GM23338 (cell line): ENCODE data around the gene SNX9. TPM values are rescaled to one million over a fixed set of nuclear protein-coding genes. Genes with fewer than 3 reads are reported as not detected.

Experiments used
- ATAC-seq: fragments of 200-7000 bp; cut with Tn5 transposase; 3 replicates; pipeline ENCODE4 v1.9.1; 2020
- DNase-seq: peaks from one replicate; pipeline ENCODE4 v3.0.0-alpha.2; 2015; ENCODE audit warnings: low spot score
- H2AFZ ChIP-seq: fragments of 200-600 bp; sonication (generic); 2 replicates; pipeline ENCODE4 v1.8.0; 2016; ENCODE audit warnings: antibody characterized with exemption, mild to moderate bottlenecking, moderate library complexity
- H3F3A ChIP-seq: fragments of 200-600 bp; sonication (generic); replicated peaks from 2 replicates; pipeline ENCODE4 v1.8.0; 2017; ENCODE audit warnings: antibody characterized with exemption, mixed run types, low read depth
- H3K27ac ChIP-seq: fragments of 200-600 bp; sonication (generic); 2 replicates; pipeline ENCODE4 v1.6.1; 2016; ENCODE audit warnings: low read depth
- H3K27me3 ChIP-seq: fragments of 200-600 bp; sonication (generic); 2 replicates; pipeline ENCODE4 v1.8.0; 2016; ENCODE audit warnings: mild to moderate bottlenecking, mixed run types, moderate library complexity; ENCODE audit not compliant: insufficient read depth
- H3K36me3 ChIP-seq: fragments of 200-600 bp; sonication (generic); 2 replicates; pipeline ENCODE4 v1.8.0; 2016; ENCODE audit warnings: mild to moderate bottlenecking; ENCODE audit not compliant: insufficient read depth
- H3K4me1 ChIP-seq: fragments of 200-600 bp; sonication (generic); 2 replicates; pipeline ENCODE4 v1.8.0; 2016; ENCODE audit warnings: mild to moderate bottlenecking, moderate library complexity; ENCODE audit not compliant: insufficient read depth
- H3K4me2 ChIP-seq: fragments of 200-600 bp; sonication (generic); 2 replicates; pipeline ENCODE4 v1.7.1; 2017; ENCODE audit warnings: mixed run types
- H3K4me3 ChIP-seq: fragments of 200-600 bp; sonication (generic); 2 replicates; pipeline ENCODE4 v1.6.1; 2016; ENCODE audit warnings: mixed run types
- H3K79me2 ChIP-seq: fragments of 200-600 bp; sonication (generic); replicated peaks from 2 replicates; pipeline ENCODE4 v1.8.0; 2017; ENCODE audit warnings: mild to moderate bottlenecking; ENCODE audit not compliant: insufficient read depth
- H3K9me2 ChIP-seq: fragments of 200-600 bp; sonication (generic); 2 replicates; pipeline ENCODE4 v1.8.0; 2017; ENCODE audit not compliant: insufficient read depth
- H4K20me1 ChIP-seq: fragments of 200-600 bp; sonication (generic); replicated peaks from 2 replicates; pipeline ENCODE4 v1.8.0; 2017; ENCODE audit warnings: mild to moderate bottlenecking; ENCODE audit not compliant: insufficient read depth
- H3K27ac Mint-ChIP-seq: 2 replicates; pipeline ENCODE4 v1.8.0; 2020; ENCODE audit warnings: inconsistent platforms, mild to moderate bottlenecking, moderate library complexity, mixed read lengths
- H3K27me3 Mint-ChIP-seq: 3 replicates; pipeline ENCODE4 v1.8.0; 2022; ENCODE audit warnings: low read depth, mild to moderate bottlenecking, moderate library complexity, mixed read lengths, inconsistent platforms; ENCODE audit not compliant: insufficient read depth, poor library complexity
- H3K36me3 Mint-ChIP-seq: 3 replicates; pipeline ENCODE4 v1.8.0; 2021; ENCODE audit warnings: low read depth, mild to moderate bottlenecking, inconsistent platforms, moderate library complexity, mixed read lengths
- H3K4me1 Mint-ChIP-seq: 3 replicates; pipeline ENCODE4 v1.8.0; 2020; ENCODE audit warnings: mild to moderate bottlenecking, inconsistent platforms, mixed read lengths
- H3K4me3 Mint-ChIP-seq: 3 replicates; pipeline ENCODE4 v1.8.0; 2021; ENCODE audit warnings: moderate library complexity, mild to moderate bottlenecking, inconsistent platforms, mixed read lengths
- H3K9me3 Mint-ChIP-seq: 3 replicates; pipeline ENCODE4 v1.8.0; 2020; ENCODE audit warnings: moderate library complexity, mild to moderate bottlenecking, inconsistent platforms, mixed read lengths
- CREB1 ChIP-seq: fragments of 250-450 bp; sonication (Bioruptor Pico); IDR thresholded peaks from 2 replicates; pipeline ENCODE4 v1.5.0; 2020; ENCODE audit warnings: low read depth, mild to moderate bottlenecking, moderate library complexity
- CTCF ChIP-seq, 2 experiments: fragments of 200-600 bp in 1 of 2; sonication (generic) in 1 of 2; conservative IDR thresholded peaks; 2 replicates each; pipeline versions ENCODE4 v1.5.1 to v1.6.1; 2016 to 2017; ENCODE audit warnings: antibody characterized with exemption in 2 of 2, low read depth in 2 of 2, mild to moderate bottlenecking in 2 of 2, moderate library complexity in 1 of 2
- POLR2AphosphoS5 ChIP-seq: IDR thresholded peaks from 2 replicates; pipeline ENCODE4 v1.6.1; 2016; ENCODE audit warnings: antibody characterized with exemption, low read depth
- STAT1 ChIP-seq: IDR thresholded peaks from one replicate; pipeline ENCODE4 v1.6.1; 2016; ENCODE audit warnings: antibody characterized with exemption; ENCODE audit not compliant: unreplicated experiment
- ZNF114 ChIP-seq: fragments of 250-450 bp; sonication (Bioruptor Pico); IDR thresholded peaks from 2 replicates; pipeline ENCODE4 v1.5.0; 2020; ENCODE audit warnings: mild to moderate bottlenecking, moderate library complexity
- ZNF331 ChIP-seq: fragments of 250-450 bp; sonication (Bioruptor Pico); IDR thresholded peaks from 2 replicates; pipeline ENCODE4 v1.5.0; 2020; ENCODE audit warnings: low read depth, mild to moderate bottlenecking, moderate library complexity
- polyA plus RNA-seq: library from polyadenylated mRNA; unstranded; fragments of >200 nt; fragmentation: Nextera tagmentation; extraction: Ambion mirVana; gene quantifications from 2 replicates; pipeline ENCODE4 v1.2.1, GENCODE V29; 2016
- total RNA-seq: library from RNA; depleted of rRNA; stranded (reverse); fragments of >200 nt; shearing (Covaris generic); gene quantifications from 2 replicates; pipeline ENCODE4 v1.2.3, GENCODE V29; 2014
- TF ChIP-seq, protein P1 (sequence below): IDR thresholded peaks from one replicate; pipeline ENCODE4 v1.6.1; 2018; ENCODE audit warnings: antibody characterized with exemption; ENCODE audit not compliant: unreplicated experiment
- TF ChIP-seq, protein P2 (sequence below): IDR thresholded peaks from 2 replicates; pipeline ENCODE4 v1.6.1; 2016; ENCODE audit warnings: antibody characterized with exemption

SNX9 gene
- total and polyA plus RNA-seq, 2 experiments from 2014 or later, result 18.4 to 23.3 TPM

GRCh38 chr6:157941101-157941863, 118.2 kb downstream of the SNX9 start (continued):
- TF ChIP-seq, protein P1, sequence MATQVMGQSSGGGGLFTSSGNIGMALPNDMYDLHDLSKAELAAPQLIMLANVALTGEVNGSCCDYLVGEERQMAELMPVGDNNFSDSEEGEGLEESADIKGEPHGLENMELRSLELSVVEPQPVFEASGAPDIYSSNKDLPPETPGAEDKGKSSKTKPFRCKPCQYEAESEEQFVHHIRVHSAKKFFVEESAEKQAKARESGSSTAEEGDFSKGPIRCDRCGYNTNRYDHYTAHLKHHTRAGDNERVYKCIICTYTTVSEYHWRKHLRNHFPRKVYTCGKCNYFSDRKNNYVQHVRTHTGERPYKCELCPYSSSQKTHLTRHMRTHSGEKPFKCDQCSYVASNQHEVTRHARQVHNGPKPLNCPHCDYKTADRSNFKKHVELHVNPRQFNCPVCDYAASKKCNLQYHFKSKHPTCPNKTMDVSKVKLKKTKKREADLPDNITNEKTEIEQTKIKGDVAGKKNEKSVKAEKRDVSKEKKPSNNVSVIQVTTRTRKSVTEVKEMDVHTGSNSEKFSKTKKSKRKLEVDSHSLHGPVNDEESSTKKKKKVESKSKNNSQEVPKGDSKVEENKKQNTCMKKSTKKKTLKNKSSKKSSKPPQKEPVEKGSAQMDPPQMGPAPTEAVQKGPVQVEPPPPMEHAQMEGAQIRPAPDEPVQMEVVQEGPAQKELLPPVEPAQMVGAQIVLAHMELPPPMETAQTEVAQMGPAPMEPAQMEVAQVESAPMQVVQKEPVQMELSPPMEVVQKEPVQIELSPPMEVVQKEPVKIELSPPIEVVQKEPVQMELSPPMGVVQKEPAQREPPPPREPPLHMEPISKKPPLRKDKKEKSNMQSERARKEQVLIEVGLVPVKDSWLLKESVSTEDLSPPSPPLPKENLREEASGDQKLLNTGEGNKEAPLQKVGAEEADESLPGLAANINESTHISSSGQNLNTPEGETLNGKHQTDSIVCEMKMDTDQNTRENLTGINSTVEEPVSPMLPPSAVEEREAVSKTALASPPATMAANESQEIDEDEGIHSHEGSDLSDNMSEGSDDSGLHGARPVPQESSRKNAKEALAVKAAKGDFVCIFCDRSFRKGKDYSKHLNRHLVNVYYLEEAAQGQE, result no peak
- no peak for TF ChIP-seq ZNF114

- H4K20me1 ChIP-seq, result no peaks in the 10 kb centered on the region
- peaks cover 28% of the 10 kb centered on the region for H3K36me3 ChIP-seq
- H3K27me3 ChIP-seq, result no peaks in the 10 kb centered on the region
- H3K4me3 Mint-ChIP-seq, result no peak overlapping the region
- H3K79me2 ChIP-seq, result no peaks in the 10 kb centered on the region
- DNase-seq (no peak), ATAC-seq (no peak)
- H3K9me3 Mint-ChIP-seq, result no peaks in the 10 kb centered on the region
- H2AFZ ChIP-seq, result no peak overlapping the region
- no peak overlapping the region for H3K4me3 ChIP-seq
- H3K27me3 Mint-ChIP-seq, result no peaks in the 10 kb centered on the region
- H3K4me1 ChIP-seq, result no peaks in the 10 kb centered on the region
- no peak overlapping the region for H3K4me2 ChIP-seq
- no peaks in the 10 kb centered on the region for H3F3A ChIP-seq
- no peaks in the 10 kb centered on the region for H3K9me2 ChIP-seq
- no peak overlapping the region for H3K27ac ChIP-seq
- H3K4me1 Mint-ChIP-seq, result no peaks in the 10 kb centered on the region
- H3K36me3 Mint-ChIP-seq, result peaks cover 51% of the 10 kb centered on the region
- no peak overlapping the region for H3K27ac Mint-ChIP-seq
- TF ChIP-seq ZNF331 (CRISPR knock-in tag) (no peak), POLR2AphosphoS5 (no peak), STAT1 (no peak), CTCF (conservative IDR thresholded peaks at IDR 0.05; ENCODE audit: low read depth in 2 of 2) (no peak), CREB1 (CRISPR knock-in tag) (no peak)
- TF ChIP-seq, protein P1, result no peak
- TF ChIP-seq, protein P2, sequence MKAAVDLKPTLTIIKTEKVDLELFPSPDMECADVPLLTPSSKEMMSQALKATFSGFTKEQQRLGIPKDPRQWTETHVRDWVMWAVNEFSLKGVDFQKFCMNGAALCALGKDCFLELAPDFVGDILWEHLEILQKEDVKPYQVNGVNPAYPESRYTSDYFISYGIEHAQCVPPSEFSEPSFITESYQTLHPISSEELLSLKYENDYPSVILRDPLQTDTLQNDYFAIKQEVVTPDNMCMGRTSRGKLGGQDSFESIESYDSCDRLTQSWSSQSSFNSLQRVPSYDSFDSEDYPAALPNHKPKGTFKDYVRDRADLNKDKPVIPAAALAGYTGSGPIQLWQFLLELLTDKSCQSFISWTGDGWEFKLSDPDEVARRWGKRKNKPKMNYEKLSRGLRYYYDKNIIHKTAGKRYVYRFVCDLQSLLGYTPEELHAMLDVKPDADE, result no peak
Measured at GRCh38 chr6:157942351-157942750, 119.3 kb downstream of the SNX9 start.
